Osteoblast (primary cell): ENCODE results near the gene EXD1. TPM values are rescaled to one million over a fixed set of nuclear protein-coding genes. Genes with fewer than 3 reads are reported as not detected.

Experiments
- DNase-seq: peaks from one replicate; pipeline ENCODE4 v3.0.0; 2011; ENCODE audit warnings: low spot score, mixed read lengths; ENCODE audit not compliant: insufficient read length; ENCODE audit errors: missing footprints
- H2AFZ ChIP-seq: 2 replicates; pipeline ENCODE4 v1.6.0; 2011; ENCODE audit warnings: mild to moderate bottlenecking, low read length
- H3K27ac ChIP-seq: 2 replicates; pipeline ENCODE4 v1.5.1; 2011; ENCODE audit warnings: mild to moderate bottlenecking, low read depth, low read length, moderate library complexity
- H3K27me3 ChIP-seq: 2 replicates; pipeline ENCODE4 v1.6.0; 2012; ENCODE audit warnings: mild to moderate bottlenecking, control low read depth, inconsistent platforms, low read length, moderate library complexity; ENCODE audit not compliant: insufficient read depth
- H3K36me3 ChIP-seq: 2 replicates; pipeline ENCODE4 v1.5.1; 2011; ENCODE audit warnings: mild to moderate bottlenecking, low read length, control low read depth, moderate library complexity; ENCODE audit not compliant: insufficient read depth
- H3K4me1 ChIP-seq: 2 replicates; pipeline ENCODE4 v1.5.1; 2011; ENCODE audit warnings: mild to moderate bottlenecking, low read length, control low read depth, moderate library complexity; ENCODE audit not compliant: insufficient read depth
- H3K4me2 ChIP-seq: 2 replicates; pipeline ENCODE4 v1.6.0; 2011; ENCODE audit warnings: mild to moderate bottlenecking, low read length; ENCODE audit not compliant: insufficient read depth
- H3K4me3 ChIP-seq: fragments of 200-600 bp; sonication (generic); 3 replicates; pipeline ENCODE4 v1.5.1; 2012; ENCODE audit warnings: mild to moderate bottlenecking, low read length, inconsistent platforms; ENCODE audit not compliant: insufficient read depth
- H3K79me2 ChIP-seq: 2 replicates; pipeline ENCODE4 v1.6.0; 2012; ENCODE audit warnings: mild to moderate bottlenecking, low read length, control low read depth, inconsistent platforms; ENCODE audit not compliant: insufficient read depth
- H3K9me3 ChIP-seq: 2 replicates; pipeline ENCODE4 v1.5.1; 2011; ENCODE audit warnings: low read depth, low read length, control low read depth
- H4K20me1 ChIP-seq: 2 replicates; pipeline ENCODE4 v1.6.0; 2012; ENCODE audit warnings: mild to moderate bottlenecking, low read length, control low read depth; ENCODE audit not compliant: insufficient read depth
- CTCF ChIP-seq: IDR thresholded peaks from 2 replicates; pipeline ENCODE4 v1.5.1; 2011; ENCODE audit warnings: mild to moderate bottlenecking, low read depth, low read length, moderate library complexity; ENCODE audit errors: extremely low read depth
- total RNA-seq: library from RNA; depleted of rRNA; stranded (reverse); fragments of >200 nt; gene quantifications from 2 replicates; pipeline ENCODE4 v1.2.3, GENCODE V29; 2012

The EXD1 gene
- total RNA-seq, 1 donor, result not detected

GRCh38 chr15:41133454-41133853 is 97.1 kb downstream of the EXD1 start:
- no peak for TF ChIP-seq CTCF

More at GRCh38 chr15:41133454-41133853, 97.1 kb downstream of the EXD1 start:
- Histone ChIP-seq H3K4me3 (no peak overlapping the region), H3K27ac (no peak overlapping the region), H4K20me1 (no peaks in the 10 kb centered on the region), H3K27me3 (peaks cover 5% of the 10 kb centered on the region), H3K4me1 (no peaks in the 10 kb centered on the region), H3K9me3 (no peaks in the 10 kb centered on the region), H3K36me3 (no peaks in the 10 kb centered on the region), H2AFZ (no peak overlapping the region), H3K4me2 (no peak overlapping the region), H3K79me2 (no peaks in the 10 kb centered on the region)
- no peak for DNase-seq

Other genes starting within 250 kb of the EXD1 start
- gene INO80, start 114.5 kb downstream of the EXD1 start, total RNA-seq, result 23.5 and 28.0 TPM in 2 replicates
- gene CHP1, start 511 bp upstream of the EXD1 start, total RNA-seq, result 99.2 and 105 TPM in 2 replicates
- gene OIP5, start 101.8 kb upstream of the EXD1 start, total RNA-seq, result 0.72 and 0.88 TPM in 2 replicates
- 10.9 and 14.1 TPM in 2 replicates for gene NUSAP1, start 102.1 kb upstream of the EXD1 start, total RNA-seq
- gene NDUFAF1, start 171.7 kb upstream of the EXD1 start, total RNA-seq, result 21.4 and 22.4 TPM in 2 replicates
- 26.1 and 29.2 TPM in 2 replicates for gene RTF1, start 186.3 kb upstream of the EXD1 start, total RNA-seq